ENCODE data around the gene NPM3.

The NPM3 gene

GRCh38 chr10:101763141-101763846, 20.0 kb downstream of the NPM3 start:
- TF ChIP-seq, protein P1, sequence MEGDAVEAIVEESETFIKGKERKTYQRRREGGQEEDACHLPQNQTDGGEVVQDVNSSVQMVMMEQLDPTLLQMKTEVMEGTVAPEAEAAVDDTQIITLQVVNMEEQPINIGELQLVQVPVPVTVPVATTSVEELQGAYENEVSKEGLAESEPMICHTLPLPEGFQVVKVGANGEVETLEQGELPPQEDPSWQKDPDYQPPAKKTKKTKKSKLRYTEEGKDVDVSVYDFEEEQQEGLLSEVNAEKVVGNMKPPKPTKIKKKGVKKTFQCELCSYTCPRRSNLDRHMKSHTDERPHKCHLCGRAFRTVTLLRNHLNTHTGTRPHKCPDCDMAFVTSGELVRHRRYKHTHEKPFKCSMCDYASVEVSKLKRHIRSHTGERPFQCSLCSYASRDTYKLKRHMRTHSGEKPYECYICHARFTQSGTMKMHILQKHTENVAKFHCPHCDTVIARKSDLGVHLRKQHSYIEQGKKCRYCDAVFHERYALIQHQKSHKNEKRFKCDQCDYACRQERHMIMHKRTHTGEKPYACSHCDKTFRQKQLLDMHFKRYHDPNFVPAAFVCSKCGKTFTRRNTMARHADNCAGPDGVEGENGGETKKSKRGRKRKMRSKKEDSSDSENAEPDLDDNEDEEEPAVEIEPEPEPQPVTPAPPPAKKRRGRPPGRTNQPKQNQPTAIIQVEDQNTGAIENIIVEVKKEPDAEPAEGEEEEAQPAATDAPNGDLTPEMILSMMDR (IDR thresholded peaks at IDR 0.05; ENCODE audit: insufficient read depth, low read depth, low read length, missing control alignments): no peak
- no peak for DNase-seq (ENCODE audit: low read depth)
- H3K4me3 ChIP-seq (ENCODE audit: low read length): no peak overlapping the region

- no peak overlapping the region for H3K4me3 ChIP-seq (ENCODE audit: low read length)
- no peak for DNase-seq (ENCODE audit: low read depth)
- TF ChIP-seq, protein P1 (IDR thresholded peaks at IDR 0.05; ENCODE audit: insufficient read depth, low read depth, low read length, missing control alignments): no peak
Observed at GRCh38 chr10:101762736-101763135, 20.5 kb downstream of the NPM3 start.

DNA sequence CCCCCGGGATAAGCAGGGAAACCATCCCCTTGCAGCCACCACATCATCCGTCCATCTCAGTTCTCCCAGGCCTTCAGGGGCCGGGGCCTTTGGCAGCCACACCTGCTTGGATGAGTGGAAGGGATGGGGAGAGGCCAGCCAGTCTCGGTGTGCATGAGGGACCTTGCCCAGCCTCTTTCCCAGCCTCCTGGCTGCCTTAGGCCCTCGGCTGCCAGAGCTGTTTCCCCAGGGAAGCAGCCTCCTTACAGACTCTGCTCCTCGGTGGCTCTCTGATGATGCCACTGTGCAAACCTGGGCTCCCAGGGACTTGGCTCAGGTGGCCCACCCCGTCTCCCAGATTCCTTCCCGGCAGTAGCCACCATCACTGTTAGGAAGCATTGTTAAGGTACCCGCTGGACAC, 22.0 kb downstream of the NPM3 start:
- TF ChIP-seq, protein P1 (IDR thresholded peaks at IDR 0.05; ENCODE audit: insufficient read depth, low read depth, low read length, missing control alignments): no peak
- no peak for DNase-seq (ENCODE audit: low read depth)
- no peak overlapping the region for H3K4me3 ChIP-seq (ENCODE audit: low read length)

DNA sequence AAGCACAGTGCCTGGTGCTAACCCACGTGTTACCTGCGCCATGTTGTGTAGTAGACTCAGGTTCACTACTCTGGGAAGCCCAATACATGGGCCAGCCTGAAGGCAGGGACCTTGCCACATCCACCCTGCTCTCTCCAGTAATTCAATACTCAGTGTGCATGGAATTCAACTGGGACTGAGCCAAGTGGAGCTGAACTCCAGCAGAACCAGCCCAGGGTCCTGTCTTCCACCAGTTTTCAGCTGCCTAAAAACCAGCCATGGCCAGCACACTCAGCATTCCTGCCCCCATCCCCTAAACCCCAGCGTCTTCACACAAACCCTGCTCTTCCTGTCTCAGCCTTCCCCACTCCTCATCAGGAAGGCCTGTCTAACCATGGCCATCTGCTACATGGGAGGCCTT, 22.7 kb downstream of the NPM3 start:
- H3K4me3 ChIP-seq (ENCODE audit: low read length): no peak overlapping the region
- TF ChIP-seq, protein P1 (IDR thresholded peaks at IDR 0.05; ENCODE audit: insufficient read depth, low read depth, low read length, missing control alignments): no peak
- no peak for DNase-seq (ENCODE audit: low read depth)

DNA sequence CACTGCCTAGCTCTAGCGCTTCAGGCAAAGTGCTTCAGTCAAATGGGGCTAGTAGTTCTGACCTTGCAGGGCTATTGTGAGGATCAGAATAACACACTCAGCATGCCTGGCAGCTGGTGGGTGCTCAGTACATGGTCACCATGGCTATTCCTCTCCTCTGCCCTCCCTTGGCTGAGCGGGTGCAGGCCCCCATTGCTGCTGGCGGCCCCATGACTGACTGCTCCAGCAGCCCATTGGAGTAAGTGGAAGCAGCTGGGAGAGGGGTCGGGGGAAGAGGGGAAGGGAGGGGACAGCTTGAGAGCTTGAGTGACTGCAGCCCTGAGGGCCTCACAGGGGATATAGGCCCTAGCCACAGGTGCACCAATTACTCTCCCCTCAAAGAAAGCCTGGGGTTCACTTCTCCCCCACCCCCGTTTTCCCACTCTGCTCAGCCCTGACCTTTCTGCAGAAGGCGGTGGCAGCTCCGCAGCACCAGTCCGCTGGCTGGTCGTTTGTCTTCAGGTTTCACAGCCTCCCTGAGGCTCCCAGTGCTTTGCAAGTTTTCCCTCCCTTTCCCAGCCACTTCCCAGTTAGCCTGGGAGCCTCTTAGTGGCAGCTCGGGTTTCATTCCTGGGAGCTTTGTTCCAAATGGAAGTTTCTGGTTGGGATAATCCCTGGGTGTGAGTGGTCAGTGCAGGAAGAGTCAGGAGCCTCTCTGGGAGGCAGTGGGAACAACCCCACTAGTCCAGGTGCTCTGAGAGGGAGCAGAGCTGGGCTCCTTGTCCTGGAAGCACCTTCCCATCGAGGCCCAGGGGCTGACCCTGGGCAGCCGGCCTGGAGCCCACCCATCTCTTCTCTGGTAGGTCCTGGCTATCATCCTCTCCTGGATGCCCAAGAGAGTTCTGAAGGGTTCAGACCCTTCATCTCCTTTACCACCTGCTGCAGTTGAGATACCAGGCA, 23.7 kb downstream of the NPM3 start:
- TF ChIP-seq, protein P1 (IDR thresholded peaks at IDR 0.05; ENCODE audit: insufficient read depth, low read depth, low read length, missing control alignments): no peak
- H3K4me3 ChIP-seq (ENCODE audit: low read length): no peak overlapping the region
- DNase-seq (ENCODE audit: low read depth): no peak

DNA sequence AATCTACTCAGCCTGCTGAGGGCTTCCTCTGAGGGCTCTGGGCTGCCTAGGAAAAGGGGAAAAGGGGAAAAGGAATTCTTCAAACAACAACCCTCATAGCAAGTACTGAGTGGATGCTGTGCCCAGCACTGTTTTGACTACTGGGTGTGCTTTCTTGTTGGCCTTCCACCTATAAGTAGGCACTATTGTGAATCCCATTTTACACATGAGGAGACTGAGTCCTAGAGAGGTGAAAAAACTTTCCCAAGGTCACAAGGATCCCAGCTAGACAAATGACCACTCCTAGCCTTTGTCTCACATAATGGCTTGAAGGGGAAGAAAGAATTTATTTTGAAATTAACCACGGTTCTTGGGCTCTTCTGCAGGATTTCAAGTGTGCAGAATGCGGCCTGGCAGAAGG, 24.4 kb downstream of the NPM3 start:
- TF ChIP-seq, protein P1 (IDR thresholded peaks at IDR 0.05; ENCODE audit: insufficient read depth, low read depth, low read length, missing control alignments): no peak
- no peak overlapping the region for H3K4me3 ChIP-seq (ENCODE audit: low read length)
- no peak for DNase-seq (ENCODE audit: low read depth)
